ENCODE measurements around the gene MCF2.
"Not testable (repeated sequence)": the region's sequence is repeated elsewhere in the genome, so short reads cannot be mapped to it uniquely, and the experiment has no call there.

The MCF2 gene

GRCh38 chrX:139692506-139692849 is 15.5 kb downstream of the MCF2 start:
- H3K4me3 ChIP-seq (ENCODE audit: low read depth, low read length), result peak overlapping the region; percentile 36
- in situ Hi-C loops (cut with HindIII; ENCODE audit: low sequenced_read_pairs), result no loop called here
- TF ChIP-seq CTCF (IDR thresholded peaks at IDR 0.05; ENCODE audit: low read depth, low read length, missing control alignments), result no peak
- DNase-seq (ENCODE audit: low read depth), result no peak

DNA sequence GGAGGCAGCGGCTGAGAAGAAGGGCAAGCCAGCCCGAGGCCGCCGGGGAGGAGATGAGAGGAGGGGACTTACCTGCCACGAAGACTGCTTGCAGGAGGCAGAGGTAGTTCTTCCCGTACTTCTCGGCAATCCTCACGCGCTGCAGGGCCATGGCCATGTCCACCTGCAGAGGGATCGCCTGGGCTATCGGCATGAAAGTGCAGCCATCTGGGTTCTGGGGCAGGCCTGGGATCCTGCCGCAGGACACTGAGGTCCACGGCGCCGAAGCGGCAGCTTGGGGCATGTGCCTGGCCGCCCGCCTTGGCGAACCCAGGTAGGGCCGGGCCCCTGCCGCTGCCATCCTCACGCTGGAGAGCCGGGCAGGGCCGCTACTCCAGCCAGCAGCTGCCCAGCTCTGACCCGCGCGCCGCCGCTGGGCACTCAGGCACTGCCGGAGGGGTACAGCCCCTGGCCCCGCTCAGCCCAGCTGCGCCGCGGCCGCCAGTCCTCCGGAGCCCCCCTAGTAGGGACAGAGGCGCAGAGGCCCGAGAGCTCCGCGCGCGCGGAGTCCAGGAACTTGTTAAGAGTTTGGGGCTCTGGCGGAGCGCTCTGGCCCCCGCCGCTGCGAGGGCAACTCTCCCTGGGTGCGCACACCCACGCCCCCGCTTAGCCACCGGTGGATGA is 16.0 kb downstream of the MCF2 start:
- in situ Hi-C loops (cut with HindIII; ENCODE audit: low sequenced_read_pairs), result no loop called here

GRCh38 chrX:139691493-139691842 is 16.5 kb downstream of the MCF2 start:
- no peak for DNase-seq (ENCODE audit: low read depth)
- in situ Hi-C loops (cut with HindIII; ENCODE audit: low sequenced_read_pairs), result no loop called here
- peak overlapping the region; percentile 36 for H3K4me3 ChIP-seq (ENCODE audit: low read depth, low read length)
- TF ChIP-seq CTCF (IDR thresholded peaks at IDR 0.05; ENCODE audit: low read depth, low read length, missing control alignments), result no peak

More for the DNA sequence above, 16.0 kb downstream of the MCF2 start:
- H3K4me3 ChIP-seq (ENCODE audit: low read depth, low read length), result peak overlapping the region; percentile 36
- TF ChIP-seq CTCF (IDR thresholded peaks at IDR 0.05; ENCODE audit: low read depth, low read length, missing control alignments), result no peak
- DNase-seq (ENCODE audit: low read depth), result no peak

DNA sequence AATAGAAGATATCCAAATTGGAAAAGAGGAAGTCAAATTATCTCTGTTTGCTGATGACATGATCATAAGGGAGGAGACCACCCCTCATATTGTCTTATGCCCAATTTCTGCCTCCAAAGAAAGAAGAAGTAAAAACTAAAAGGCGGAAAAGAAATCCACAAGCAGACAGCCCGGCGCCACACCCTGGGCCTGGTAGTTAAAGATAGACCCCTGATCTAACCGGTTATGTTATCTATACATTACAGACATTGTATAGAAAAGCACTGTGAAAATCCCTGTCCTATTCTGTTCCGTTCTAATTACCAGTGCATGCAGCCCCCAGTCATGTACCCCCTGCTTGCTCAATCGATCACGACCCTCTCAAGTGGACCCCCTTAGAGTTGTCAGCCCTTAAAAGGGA is 22.8 kb downstream of the MCF2 start:
- DNase-seq (ENCODE audit: low read depth); in situ Hi-C loops (cut with HindIII; ENCODE audit: low sequenced_read_pairs); H3K4me3 ChIP-seq (ENCODE audit: low read depth, low read length): not testable (repeated sequence)

DNA sequence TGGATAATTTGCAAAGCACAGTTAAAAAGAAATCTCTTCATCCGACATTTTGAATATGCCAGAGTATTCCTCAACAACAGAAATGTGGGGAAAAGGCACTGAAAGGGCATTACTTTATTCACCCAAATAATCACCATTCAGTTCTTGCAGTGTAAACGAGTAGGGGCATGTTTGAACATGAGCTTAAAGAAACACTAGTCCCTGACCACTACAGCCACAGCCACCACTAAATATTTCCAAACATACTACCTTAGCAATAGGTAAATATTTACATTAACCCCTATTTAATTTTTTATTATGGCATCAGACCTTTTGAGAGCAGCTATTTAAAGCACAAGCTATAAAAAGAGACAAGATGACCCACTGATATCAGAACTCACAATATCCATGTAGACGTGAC is 27.6 kb downstream of the MCF2 start:
- DNase-seq (ENCODE audit: low read depth), result no peak
- no peak overlapping the region for H3K4me3 ChIP-seq (ENCODE audit: low read depth, low read length)
- no peak for TF ChIP-seq CTCF (IDR thresholded peaks at IDR 0.05; ENCODE audit: low read depth, low read length, missing control alignments)
- in situ Hi-C loops (cut with HindIII; ENCODE audit: low sequenced_read_pairs), result no loop called here

DNA sequence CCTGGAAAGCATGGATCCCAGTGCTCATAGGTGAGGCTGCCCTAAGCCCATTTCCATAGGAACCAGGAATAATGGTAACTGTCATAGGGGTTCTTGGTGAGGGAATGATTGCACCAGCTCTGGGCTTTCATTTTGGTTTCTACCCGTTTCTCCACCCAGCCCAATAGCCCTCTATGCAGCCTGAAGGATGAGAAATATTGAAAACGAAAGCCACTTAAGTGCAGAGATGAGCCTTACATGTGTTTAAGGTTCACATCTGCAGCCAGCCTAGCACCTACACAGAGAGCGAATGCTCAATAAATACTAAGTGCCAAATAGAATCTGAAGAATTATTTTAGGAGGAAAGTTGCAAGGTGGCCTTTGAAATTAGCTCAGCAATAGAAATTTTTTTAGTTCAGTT is 60.4 kb downstream of the MCF2 start:
- TF ChIP-seq CTCF (IDR thresholded peaks at IDR 0.05; ENCODE audit: low read depth, low read length, missing control alignments), result no peak
- no peak for DNase-seq (ENCODE audit: low read depth)
- in situ Hi-C loops (cut with HindIII; ENCODE audit: low sequenced_read_pairs), result no loop called here
- no peak overlapping the region for H3K4me3 ChIP-seq (ENCODE audit: low read depth, low read length)

- in situ Hi-C loops (cut with HindIII; ENCODE audit: low sequenced_read_pairs), result no loop called here
- H3K4me3 ChIP-seq (ENCODE audit: low read depth, low read length), result peak overlapping the region; percentile 29
Measured at GRCh38 chrX:139642241-139642927, 65.6 kb downstream of the MCF2 start.

More at GRCh38 chrX:139642241-139642927, 65.6 kb downstream of the MCF2 start:
- DNase-seq (ENCODE audit: low read depth), result peak; percentile 16
- no peak for TF ChIP-seq CTCF (IDR thresholded peaks at IDR 0.05; ENCODE audit: low read depth, low read length, missing control alignments)

Data from astrocyte of the cerebellum (primary cell).